ENCODE results near the gene TTYH3.

Gene TTYH3

GRCh38 chr7:2596464-2597272, 35.1 kb upstream of the TTYH3 start:
- TF ChIP-seq, protein P1, sequence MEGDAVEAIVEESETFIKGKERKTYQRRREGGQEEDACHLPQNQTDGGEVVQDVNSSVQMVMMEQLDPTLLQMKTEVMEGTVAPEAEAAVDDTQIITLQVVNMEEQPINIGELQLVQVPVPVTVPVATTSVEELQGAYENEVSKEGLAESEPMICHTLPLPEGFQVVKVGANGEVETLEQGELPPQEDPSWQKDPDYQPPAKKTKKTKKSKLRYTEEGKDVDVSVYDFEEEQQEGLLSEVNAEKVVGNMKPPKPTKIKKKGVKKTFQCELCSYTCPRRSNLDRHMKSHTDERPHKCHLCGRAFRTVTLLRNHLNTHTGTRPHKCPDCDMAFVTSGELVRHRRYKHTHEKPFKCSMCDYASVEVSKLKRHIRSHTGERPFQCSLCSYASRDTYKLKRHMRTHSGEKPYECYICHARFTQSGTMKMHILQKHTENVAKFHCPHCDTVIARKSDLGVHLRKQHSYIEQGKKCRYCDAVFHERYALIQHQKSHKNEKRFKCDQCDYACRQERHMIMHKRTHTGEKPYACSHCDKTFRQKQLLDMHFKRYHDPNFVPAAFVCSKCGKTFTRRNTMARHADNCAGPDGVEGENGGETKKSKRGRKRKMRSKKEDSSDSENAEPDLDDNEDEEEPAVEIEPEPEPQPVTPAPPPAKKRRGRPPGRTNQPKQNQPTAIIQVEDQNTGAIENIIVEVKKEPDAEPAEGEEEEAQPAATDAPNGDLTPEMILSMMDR (IDR thresholded peaks at IDR 0.05; ENCODE audit: low read depth, low read length, missing control alignments) = no peak
- DNase-seq (ENCODE audit: extremely low read depth, low read depth) = no peak

DNA sequence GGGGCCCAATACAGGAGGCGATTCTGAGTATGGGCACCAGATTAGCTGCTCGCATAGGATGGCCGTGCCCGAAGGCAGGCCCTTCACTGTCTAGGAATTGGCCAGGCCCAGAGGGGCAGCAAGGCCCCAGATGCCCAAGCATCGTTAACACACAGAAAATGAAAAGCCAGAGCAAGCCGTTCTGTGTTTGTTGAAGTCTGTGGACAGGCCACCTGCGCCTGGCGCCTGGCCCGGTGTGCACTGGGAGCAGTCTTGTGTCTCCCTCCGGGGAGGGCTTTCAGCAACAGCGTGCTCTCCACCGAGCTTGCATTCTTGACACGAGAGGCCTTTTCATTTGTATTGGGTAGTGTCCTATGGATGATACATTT, 34.5 kb upstream of the TTYH3 start:
- no peak overlapping the region for H3K4me3 ChIP-seq (replicated peaks; ENCODE audit: low read depth, low read length)
- DNase-seq (ENCODE audit: extremely low read depth, low read depth) = no peak
- TF ChIP-seq, protein P1 (IDR thresholded peaks at IDR 0.05; ENCODE audit: low read depth, low read length, missing control alignments) = no peak

More at GRCh38 chr7:2596464-2597272, 35.1 kb upstream of the TTYH3 start:
- H3K4me3 ChIP-seq (replicated peaks; ENCODE audit: low read depth, low read length) = no peak overlapping the region

- TF ChIP-seq, protein P1 (IDR thresholded peaks at IDR 0.05; ENCODE audit: low read depth, low read length, missing control alignments) = no peak
- DNase-seq (ENCODE audit: extremely low read depth, low read depth) = no peak
These were observed 33.5 kb upstream of the TTYH3 start for GRCh38 chr7:2598154-2598823.

DNA sequence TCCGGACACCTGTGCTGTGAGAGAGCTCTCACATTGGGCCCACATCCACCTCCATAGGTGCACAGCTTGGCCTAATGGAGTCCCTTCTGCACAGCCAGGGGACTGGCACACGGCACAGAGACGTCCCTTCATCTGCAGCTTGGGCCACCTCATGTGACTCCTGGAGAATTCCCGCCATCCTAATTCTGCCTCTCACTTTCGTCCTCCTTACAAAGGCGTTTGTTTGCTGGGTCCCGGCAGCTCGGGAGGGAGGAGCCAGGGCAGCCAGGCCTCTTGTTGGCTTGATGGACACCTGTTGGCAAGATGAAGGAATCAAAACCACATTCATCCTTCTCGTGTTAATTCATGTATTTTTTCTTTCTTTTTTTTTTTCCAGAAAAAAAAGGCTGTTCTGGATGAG, 30.7 kb upstream of the TTYH3 start:
- H3K4me3 ChIP-seq (replicated peaks; ENCODE audit: low read depth, low read length) = no peak overlapping the region
- TF ChIP-seq, protein P1 (IDR thresholded peaks at IDR 0.05; ENCODE audit: low read depth, low read length, missing control alignments) = no peak
- no peak for DNase-seq (ENCODE audit: extremely low read depth, low read depth)

More at GRCh38 chr7:2598154-2598823, 33.5 kb upstream of the TTYH3 start:
- no peak overlapping the region for H3K4me3 ChIP-seq (replicated peaks; ENCODE audit: low read depth, low read length)

GRCh38 chr7:2601907-2602306, 29.9 kb upstream of the TTYH3 start:
- TF ChIP-seq, protein P1 (IDR thresholded peaks at IDR 0.05; ENCODE audit: low read depth, low read length, missing control alignments) = no peak

GRCh38 chr7:2602406-2603043, 29.3 kb upstream of the TTYH3 start:
- no peak overlapping the region for H3K4me3 ChIP-seq (replicated peaks; ENCODE audit: low read depth, low read length)
- TF ChIP-seq, protein P1 (IDR thresholded peaks at IDR 0.05; ENCODE audit: low read depth, low read length, missing control alignments) = no peak
- DNase-seq (ENCODE audit: extremely low read depth, low read depth) = no peak

More at GRCh38 chr7:2601907-2602306, 29.9 kb upstream of the TTYH3 start:
- DNase-seq (ENCODE audit: extremely low read depth, low read depth) = no peak
- no peak overlapping the region for H3K4me3 ChIP-seq (replicated peaks; ENCODE audit: low read depth, low read length)

Data from HFF-Myc (cell line).